Muscle layer of duodenum (tissue), 2 donors: ENCODE data around the gene CTIF.

Experiments
- H3K27ac ChIP-seq: one replicate; pipeline ENCODE4 v1.7.0; 2013; ENCODE audit warnings: mild to moderate bottlenecking, low read length
- H3K27me3 ChIP-seq: one replicate; pipeline ENCODE4 v1.7.0; 2013; ENCODE audit warnings: low read depth, mild to moderate bottlenecking, control low read depth, low read length
- H3K36me3 ChIP-seq, 2 donors: one replicate each; pipeline ENCODE4 v1.7.0; 2013; ENCODE audit warnings: low read length in 2 of 2, control low read depth in 1 of 2, mild to moderate bottlenecking in 1 of 2; ENCODE audit not compliant: insufficient read depth in 2 of 2, control insufficient read depth in 1 of 2
- H3K4me1 ChIP-seq, 2 donors: one replicate each; pipeline ENCODE4 v1.7.0; 2013; ENCODE audit warnings: low read length in 2 of 2, mild to moderate bottlenecking in 2 of 2, control low read depth in 1 of 2, moderate library complexity in 1 of 2; ENCODE audit not compliant: insufficient read depth in 2 of 2, control insufficient read depth in 1 of 2
- H3K4me3 ChIP-seq, 2 donors: one replicate each; pipeline ENCODE4 v1.7.0; 2013; ENCODE audit warnings: low read length in 2 of 2, low read depth in 1 of 2, mild to moderate bottlenecking in 1 of 2
- H3K9me3 ChIP-seq, 2 donors: one replicate each; pipeline ENCODE4 v1.7.0; 2013; ENCODE audit warnings: low read length in 2 of 2, control low read depth in 1 of 2, mild to moderate bottlenecking in 1 of 2; ENCODE audit not compliant: control insufficient read depth in 1 of 2
- donor health status: healthy.

CTIF gene

DNA sequence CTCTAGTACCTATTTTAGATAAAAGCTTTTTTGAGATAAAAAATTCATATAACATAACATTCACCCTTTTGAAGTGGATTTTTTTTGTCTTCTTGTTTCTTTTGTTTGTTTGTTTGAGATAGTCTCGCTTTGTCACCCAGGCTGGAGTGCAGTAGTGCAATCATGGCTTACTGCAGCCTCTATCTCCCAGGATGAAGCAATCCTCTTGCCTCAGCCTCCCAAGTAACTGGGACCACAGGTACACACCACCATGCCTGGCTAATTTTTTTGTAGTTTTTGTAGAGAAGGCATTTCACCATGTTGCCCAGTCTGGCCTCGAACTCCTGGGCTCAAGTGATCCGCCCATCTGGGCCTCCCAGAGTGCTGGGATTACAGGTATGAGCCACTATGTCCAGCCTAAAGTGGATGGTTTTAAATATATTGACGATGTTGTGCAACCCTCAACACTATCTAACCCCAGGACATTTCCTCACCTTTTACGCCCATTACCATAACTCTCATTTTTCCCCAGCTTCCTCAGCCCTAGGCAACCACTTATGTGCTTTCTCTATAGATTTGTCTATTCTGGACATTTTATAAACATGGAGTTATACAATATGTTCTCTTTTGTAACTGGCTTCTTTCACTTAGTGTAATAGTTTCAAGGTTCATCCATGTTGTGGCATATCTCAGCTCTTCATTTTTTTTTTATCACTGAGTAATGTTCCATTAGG is 38.8 kb downstream of the CTIF start:
- Histone ChIP-seq H3K4me1 (peaks cover 0 to 14% of the 10 kb centered on the region in 2 donors), H3K27me3 (no peaks in the 10 kb centered on the region), H3K9me3 (no peaks in the 10 kb centered on the region), H3K4me3 (no peak overlapping the region), H3K36me3 (peaks cover 0 to 10% of the 10 kb centered on the region in 2 donors), H3K27ac (no peak overlapping the region)

DNA sequence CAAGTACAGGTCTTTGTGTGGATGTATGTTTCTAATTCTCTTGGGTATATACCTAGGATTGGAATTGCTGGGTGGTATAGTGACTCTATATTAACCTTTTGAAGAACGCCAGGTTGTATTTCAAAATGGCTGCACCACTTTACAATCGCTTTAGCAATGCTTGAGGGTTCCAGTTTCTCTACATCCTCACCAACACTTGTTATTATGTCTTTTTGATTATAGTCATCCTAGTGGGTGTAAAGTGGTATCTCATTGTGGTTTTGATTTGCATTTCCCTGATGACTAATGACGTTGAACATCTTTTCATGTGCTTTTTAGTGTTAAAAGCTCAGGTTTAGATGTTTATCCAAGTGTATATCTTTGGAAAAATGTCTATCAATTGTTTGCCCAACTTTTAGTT is 39.5 kb downstream of the CTIF start:
- H3K4me1 ChIP-seq, result peaks cover 0 to 14% of the 10 kb centered on the region in 2 donors

DNA sequence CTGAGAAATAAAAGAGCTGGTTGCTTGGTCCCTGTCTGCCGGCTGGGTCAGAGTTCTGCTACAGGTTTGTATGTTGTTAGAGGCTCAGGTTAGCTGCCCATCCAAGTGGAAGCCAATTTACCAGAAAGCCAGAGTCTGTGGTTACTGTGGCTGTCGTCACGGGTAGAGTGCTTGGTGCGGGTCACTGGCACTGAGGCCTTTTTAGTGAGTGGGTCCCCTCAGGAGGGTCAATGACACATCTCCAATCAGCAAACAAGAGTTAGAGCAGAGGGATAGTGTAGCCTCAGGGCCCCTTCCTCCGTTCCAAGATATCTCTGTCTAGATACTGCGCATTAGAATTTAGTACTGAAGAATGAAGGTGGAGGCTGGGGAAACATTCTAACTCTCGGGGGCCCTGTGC is 41.2 kb downstream of the CTIF start:
- no peak overlapping the region for H3K4me3 ChIP-seq
- H3K27me3 ChIP-seq, result no peaks in the 10 kb centered on the region
- H3K27ac ChIP-seq, result no peak overlapping the region
- peaks cover 0 to 14% of the 10 kb centered on the region in 2 donors for H3K4me1 ChIP-seq
- peaks cover 0 to 10% of the 10 kb centered on the region in 2 donors for H3K36me3 ChIP-seq
- no peaks in the 10 kb centered on the region for H3K9me3 ChIP-seq

More for the DNA sequence above, 39.5 kb downstream of the CTIF start:
- Histone ChIP-seq H3K27me3 (no peaks in the 10 kb centered on the region), H3K9me3 (no peaks in the 10 kb centered on the region), H3K27ac (no peak overlapping the region), H3K4me3 (no peak overlapping the region), H3K36me3 (peaks cover 0 to 10% of the 10 kb centered on the region in 2 donors)

DNA sequence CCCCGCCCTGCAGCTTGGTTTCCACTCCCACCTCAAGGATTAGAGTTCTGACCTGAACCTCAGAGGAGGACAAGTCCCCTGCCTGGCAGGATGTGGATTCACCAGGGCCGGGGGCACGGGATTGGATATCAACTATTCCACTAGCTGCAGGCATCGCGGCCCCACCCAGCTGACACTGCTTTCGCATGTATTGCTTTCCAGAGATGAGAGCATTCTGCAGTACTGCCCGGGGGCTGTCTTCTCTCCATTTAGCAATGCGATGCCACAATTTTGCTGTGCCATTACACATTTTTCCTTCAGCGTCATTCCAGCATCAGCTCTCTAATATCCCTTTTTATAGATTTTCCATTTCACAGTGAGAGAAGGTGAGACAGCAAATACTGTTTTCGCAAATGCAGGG is 42.0 kb downstream of the CTIF start:
- H3K27me3 ChIP-seq, result no peaks in the 10 kb centered on the region
- H3K9me3 ChIP-seq, result no peaks in the 10 kb centered on the region
- H3K4me3 ChIP-seq, result no peak overlapping the region
- peaks cover 0 to 5% of the 10 kb centered on the region in 2 donors for H3K36me3 ChIP-seq
- H3K4me1 ChIP-seq, result peaks cover 0 to 14% of the 10 kb centered on the region in 2 donors
- H3K27ac ChIP-seq, result no peak overlapping the region

DNA sequence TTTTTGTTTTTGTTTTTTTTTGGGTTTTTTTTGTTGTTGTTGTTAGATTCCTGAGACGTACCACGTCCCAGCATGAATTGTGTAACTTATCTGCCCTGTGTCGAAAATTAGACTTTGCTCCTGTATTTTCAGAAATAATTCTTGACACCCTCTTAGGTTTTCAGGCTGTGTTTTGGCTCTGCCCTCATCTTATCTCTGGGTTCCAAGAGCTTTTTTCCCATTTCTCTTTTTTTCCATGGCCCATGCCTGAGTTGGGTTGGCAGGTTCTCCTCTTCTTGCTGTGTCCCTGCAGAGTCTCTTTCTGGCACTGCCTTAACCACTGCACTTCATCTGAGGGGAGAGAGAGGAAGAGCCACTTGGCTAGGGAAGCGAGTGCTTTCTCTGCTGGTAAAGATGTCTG is 42.4 kb downstream of the CTIF start:
- H3K4me1 ChIP-seq, result peaks cover 0 to 14% of the 10 kb centered on the region in 2 donors
- no peak overlapping the region for H3K4me3 ChIP-seq
- H3K27ac ChIP-seq, result no peak overlapping the region

DNA sequence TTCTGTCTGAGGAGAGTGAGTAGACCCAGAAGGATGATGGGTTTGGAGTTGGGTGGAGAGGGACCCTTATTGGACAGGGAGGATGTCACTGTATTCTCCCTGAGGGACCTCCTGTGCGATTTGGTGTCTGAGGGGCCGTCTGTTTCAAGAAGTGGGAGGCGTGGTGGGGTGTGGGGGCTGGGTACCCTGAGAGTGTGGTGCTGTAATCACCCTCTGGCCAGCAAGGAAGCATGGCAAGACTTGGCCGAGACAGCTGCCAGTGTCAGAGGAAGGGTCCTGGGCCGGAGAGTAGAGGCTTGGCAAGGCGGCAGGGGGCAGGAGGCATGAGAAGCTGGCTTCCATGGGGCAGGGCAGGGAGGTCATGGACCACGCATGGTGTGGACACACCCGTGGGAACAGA is 43.1 kb downstream of the CTIF start:
- no peaks in the 10 kb centered on the region for H3K36me3 ChIP-seq

More for the DNA sequence above, 42.4 kb downstream of the CTIF start:
- Histone ChIP-seq H3K36me3 (peaks cover 0 to under 1% of the 10 kb centered on the region in 2 donors), H3K27me3 (no peaks in the 10 kb centered on the region), H3K9me3 (no peaks in the 10 kb centered on the region)

DNA sequence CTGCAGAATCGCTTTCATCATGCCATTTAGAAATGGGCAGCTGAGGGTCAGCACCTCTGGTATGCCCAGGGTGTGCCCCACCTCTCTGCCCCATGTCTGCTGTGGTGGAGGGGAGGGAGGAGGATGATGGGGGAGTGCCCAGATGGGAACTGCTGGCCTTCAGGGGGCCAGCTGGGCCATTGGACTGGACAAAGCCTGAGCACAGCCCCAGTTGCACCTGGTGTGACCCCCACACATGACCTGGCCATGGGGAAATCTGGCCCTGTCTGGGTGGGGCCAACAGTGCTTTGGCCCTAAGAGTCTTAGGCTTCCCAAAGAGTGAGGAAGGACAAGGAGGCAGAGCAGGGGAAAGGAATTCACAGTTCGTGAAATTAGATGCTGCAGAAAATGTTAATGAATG is 44.1 kb downstream of the CTIF start:
- no peak overlapping the region for H3K27ac ChIP-seq
- no peak overlapping the region for H3K4me3 ChIP-seq
- peaks cover 0 to 14% of the 10 kb centered on the region in 2 donors for H3K4me1 ChIP-seq
- H3K27me3 ChIP-seq, result no peaks in the 10 kb centered on the region
- H3K36me3 ChIP-seq, result no peaks in the 10 kb centered on the region
- no peaks in the 10 kb centered on the region for H3K9me3 ChIP-seq

More for the DNA sequence above, 43.1 kb downstream of the CTIF start:
- no peak overlapping the region for H3K27ac ChIP-seq
- peaks cover 0 to 14% of the 10 kb centered on the region in 2 donors for H3K4me1 ChIP-seq
- no peaks in the 10 kb centered on the region for H3K9me3 ChIP-seq
- H3K4me3 ChIP-seq, result no peak overlapping the region
- no peaks in the 10 kb centered on the region for H3K27me3 ChIP-seq

DNA sequence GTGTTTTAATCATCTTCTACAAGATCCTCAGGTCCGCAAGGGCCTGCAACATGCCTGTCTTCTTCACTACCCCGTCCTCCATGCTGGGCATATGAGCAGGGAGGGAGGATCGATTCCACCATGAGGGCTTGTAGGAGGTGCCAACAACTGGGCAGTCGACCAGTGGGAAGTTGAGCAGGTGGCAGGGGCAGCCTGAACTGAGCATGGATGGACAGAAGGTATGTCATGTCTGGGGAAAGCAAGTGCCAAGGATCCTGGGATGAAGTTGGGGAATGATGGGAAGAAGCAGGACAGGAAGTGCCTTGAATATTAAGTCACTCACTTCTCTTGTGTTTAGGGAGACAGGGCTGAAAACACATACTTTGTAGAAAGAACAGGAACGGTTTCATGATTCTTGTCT is 44.7 kb downstream of the CTIF start:
- no peaks in the 10 kb centered on the region for H3K36me3 ChIP-seq
- no peaks in the 10 kb centered on the region for H3K9me3 ChIP-seq
- no peaks in the 10 kb centered on the region for H3K27me3 ChIP-seq
- no peak overlapping the region for H3K4me3 ChIP-seq
- peaks cover 0 to 14% of the 10 kb centered on the region in 2 donors for H3K4me1 ChIP-seq
- H3K27ac ChIP-seq, result no peak overlapping the region

DNA sequence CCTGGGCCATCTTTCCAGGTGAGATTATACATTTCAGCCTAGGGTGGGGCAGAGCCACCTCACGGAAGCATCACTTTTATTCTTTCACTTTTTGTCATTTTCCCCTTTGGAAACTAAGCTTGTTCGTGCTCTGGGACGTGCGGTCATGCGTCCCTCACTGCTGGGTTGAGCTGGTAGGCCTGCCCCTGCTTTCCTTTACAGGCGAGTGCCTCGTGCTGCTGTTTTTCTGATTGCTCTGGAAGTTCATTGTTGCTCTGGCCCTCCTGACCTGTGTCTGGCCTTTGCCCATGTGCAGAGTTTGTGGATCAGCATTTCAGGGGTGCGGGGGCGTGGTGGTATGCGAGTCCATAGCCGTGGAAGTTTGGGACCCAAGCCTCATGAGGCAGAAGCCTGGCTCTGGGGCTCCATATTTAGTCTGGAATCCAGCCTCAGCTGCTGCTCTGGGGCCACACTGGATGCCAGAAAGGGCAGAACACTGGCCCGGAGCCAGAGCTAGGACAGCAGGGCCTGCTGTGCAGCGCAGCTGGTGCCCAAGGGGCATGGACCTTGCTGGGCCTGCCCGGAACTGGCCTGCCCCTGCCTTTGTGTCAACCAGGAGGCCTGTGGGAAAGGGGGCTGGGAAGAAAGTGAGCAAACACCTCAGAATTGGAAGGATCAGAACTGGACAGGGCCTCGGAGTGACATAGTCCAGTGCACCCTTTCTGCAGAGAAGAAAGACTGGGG is 51.1 kb downstream of the CTIF start:
- no peaks in the 10 kb centered on the region for H3K27me3 ChIP-seq
- peaks cover 4 to 26% of the 10 kb centered on the region in 2 donors for H3K4me1 ChIP-seq
- no peaks in the 10 kb centered on the region for H3K36me3 ChIP-seq
- H3K4me3 ChIP-seq, result no peak overlapping the region
- H3K27ac ChIP-seq, result peak overlapping the region; percentile 0
- no peaks in the 10 kb centered on the region for H3K9me3 ChIP-seq

DNA sequence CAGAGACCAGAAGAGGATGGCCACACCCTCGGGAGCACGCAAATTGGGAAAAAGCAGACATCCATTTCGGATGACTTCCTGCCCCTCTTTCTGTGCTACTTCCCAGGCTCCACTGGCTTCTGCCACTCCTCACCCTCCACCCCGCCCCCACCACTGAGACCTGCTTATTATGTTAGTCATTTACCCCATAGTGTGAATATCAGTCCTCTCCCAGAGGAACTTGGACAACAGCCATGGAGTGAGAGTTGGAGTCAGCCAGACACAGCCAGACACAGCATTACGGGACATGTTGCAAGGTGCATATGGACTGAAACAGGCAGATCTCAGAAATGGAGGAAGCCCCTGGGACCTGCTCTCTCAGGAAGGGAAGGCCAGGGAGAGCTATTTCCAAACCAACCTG is 51.8 kb downstream of the CTIF start:
- no peak overlapping the region for H3K27ac ChIP-seq
- peaks cover 0 to 2% of the 10 kb centered on the region in 2 donors for H3K36me3 ChIP-seq
- H3K4me3 ChIP-seq, result no peak overlapping the region
- H3K4me1 ChIP-seq, result peaks cover 4 to 28% of the 10 kb centered on the region in 2 donors
- H3K27me3 ChIP-seq, result no peaks in the 10 kb centered on the region
- H3K9me3 ChIP-seq, result no peaks in the 10 kb centered on the region

DNA sequence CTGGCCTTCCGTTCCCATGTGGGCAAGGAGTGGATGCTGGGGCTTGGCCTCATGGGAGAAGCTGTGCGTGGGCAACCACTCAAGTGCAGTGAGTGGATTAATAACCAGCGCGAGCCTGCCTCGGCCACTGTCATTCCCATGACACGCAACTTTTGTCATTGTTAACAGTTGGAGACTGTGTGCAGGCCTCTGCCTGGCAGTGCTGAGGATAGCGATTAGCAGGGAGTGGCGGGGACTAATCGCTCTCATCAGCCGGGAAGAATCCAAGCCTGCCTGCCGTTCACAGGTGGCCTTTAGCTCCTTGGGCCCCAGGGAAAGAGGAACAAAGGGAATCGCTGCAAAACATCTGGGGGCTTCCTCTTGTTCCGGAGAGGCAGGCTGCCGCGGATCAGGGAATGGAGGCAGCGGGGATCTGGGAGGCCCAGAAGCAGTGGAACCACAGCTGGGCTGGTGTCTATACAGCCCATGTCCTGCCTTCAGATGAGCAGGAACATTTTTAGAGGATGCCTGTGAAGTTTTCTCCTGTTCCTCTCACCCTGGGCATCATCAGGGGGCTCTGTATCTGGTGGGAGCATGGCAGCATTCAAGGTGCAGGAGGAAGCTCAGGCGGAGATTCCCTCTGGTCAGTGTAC is 53.8 kb downstream of the CTIF start:
- Histone ChIP-seq H3K36me3 (peaks cover 0 to 3% of the 10 kb centered on the region in 2 donors), H3K27ac (no peak overlapping the region), H3K27me3 (no peaks in the 10 kb centered on the region), H3K9me3 (no peaks in the 10 kb centered on the region), H3K4me3 (no peak overlapping the region), H3K4me1 (peaks cover 4 to 28% of the 10 kb centered on the region in 2 donors)
